PFSK-1 (cell line): Measurements from ENCODE around the gene MICALL2.

Experiments used
- FOXP2 ChIP-seq: optimal IDR thresholded peaks from 2 replicates; pipeline ENCODE3; 2011; ENCODE audit warnings: borderline replicate concordance, control low read depth, inconsistent platforms; ENCODE audit not compliant: insufficient read depth; ENCODE audit errors: extremely low read length, extremely low read depth
- POLR2AphosphoS5 ChIP-seq: IDR thresholded peaks from 2 replicates; pipeline ENCODE4 v1.6.1; 2012; ENCODE audit warnings: low read depth, mild to moderate bottlenecking, control low read depth, low read length, moderate library complexity
- SIN3A ChIP-seq: IDR thresholded peaks from 2 replicates; pipeline ENCODE4 v1.6.1; 2012; ENCODE audit warnings: mild to moderate bottlenecking, low read length, moderate library complexity, borderline replicate concordance; ENCODE audit not compliant: insufficient read depth
- TAF1 ChIP-seq: IDR thresholded peaks from 2 replicates; pipeline ENCODE4 v1.6.1; 2012; ENCODE audit warnings: low read length, control low read depth, borderline replicate concordance; ENCODE audit not compliant: insufficient read depth
- TF ChIP-seq, protein P1 (sequence below), 2 experiments: IDR thresholded peaks; 2 replicates each; pipeline versions ENCODE4 v1.6.1 to v1.8.0; 2011 to 2012; ENCODE audit warnings: low read depth in 2 of 2, low read length in 2 of 2, control low read depth in 1 of 2, inconsistent platforms in 1 of 2, mild to moderate bottlenecking in 1 of 2, moderate library complexity in 1 of 2; ENCODE audit not compliant: insufficient read depth in 1 of 2

Gene MICALL2

GRCh38 chr7:1468643-1469298, 9.5 kb upstream of the MICALL2 start:
- TF ChIP-seq TAF1 (no peak), SIN3A (no peak)

- TF ChIP-seq FOXP2 = no peak
- no peak for TF ChIP-seq TAF1
- TF ChIP-seq POLR2AphosphoS5 = no peak
- TF ChIP-seq, protein P1, sequence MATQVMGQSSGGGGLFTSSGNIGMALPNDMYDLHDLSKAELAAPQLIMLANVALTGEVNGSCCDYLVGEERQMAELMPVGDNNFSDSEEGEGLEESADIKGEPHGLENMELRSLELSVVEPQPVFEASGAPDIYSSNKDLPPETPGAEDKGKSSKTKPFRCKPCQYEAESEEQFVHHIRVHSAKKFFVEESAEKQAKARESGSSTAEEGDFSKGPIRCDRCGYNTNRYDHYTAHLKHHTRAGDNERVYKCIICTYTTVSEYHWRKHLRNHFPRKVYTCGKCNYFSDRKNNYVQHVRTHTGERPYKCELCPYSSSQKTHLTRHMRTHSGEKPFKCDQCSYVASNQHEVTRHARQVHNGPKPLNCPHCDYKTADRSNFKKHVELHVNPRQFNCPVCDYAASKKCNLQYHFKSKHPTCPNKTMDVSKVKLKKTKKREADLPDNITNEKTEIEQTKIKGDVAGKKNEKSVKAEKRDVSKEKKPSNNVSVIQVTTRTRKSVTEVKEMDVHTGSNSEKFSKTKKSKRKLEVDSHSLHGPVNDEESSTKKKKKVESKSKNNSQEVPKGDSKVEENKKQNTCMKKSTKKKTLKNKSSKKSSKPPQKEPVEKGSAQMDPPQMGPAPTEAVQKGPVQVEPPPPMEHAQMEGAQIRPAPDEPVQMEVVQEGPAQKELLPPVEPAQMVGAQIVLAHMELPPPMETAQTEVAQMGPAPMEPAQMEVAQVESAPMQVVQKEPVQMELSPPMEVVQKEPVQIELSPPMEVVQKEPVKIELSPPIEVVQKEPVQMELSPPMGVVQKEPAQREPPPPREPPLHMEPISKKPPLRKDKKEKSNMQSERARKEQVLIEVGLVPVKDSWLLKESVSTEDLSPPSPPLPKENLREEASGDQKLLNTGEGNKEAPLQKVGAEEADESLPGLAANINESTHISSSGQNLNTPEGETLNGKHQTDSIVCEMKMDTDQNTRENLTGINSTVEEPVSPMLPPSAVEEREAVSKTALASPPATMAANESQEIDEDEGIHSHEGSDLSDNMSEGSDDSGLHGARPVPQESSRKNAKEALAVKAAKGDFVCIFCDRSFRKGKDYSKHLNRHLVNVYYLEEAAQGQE (IDR thresholded peaks at IDR 0.05; ENCODE audit: insufficient read depth in 1 of 2, low read depth in 2 of 2, low read length in 2 of 2) = no peak
- no peak for TF ChIP-seq SIN3A
These were observed 8.9 kb upstream of the MICALL2 start for GRCh38 chr7:1468203-1468602.

DNA sequence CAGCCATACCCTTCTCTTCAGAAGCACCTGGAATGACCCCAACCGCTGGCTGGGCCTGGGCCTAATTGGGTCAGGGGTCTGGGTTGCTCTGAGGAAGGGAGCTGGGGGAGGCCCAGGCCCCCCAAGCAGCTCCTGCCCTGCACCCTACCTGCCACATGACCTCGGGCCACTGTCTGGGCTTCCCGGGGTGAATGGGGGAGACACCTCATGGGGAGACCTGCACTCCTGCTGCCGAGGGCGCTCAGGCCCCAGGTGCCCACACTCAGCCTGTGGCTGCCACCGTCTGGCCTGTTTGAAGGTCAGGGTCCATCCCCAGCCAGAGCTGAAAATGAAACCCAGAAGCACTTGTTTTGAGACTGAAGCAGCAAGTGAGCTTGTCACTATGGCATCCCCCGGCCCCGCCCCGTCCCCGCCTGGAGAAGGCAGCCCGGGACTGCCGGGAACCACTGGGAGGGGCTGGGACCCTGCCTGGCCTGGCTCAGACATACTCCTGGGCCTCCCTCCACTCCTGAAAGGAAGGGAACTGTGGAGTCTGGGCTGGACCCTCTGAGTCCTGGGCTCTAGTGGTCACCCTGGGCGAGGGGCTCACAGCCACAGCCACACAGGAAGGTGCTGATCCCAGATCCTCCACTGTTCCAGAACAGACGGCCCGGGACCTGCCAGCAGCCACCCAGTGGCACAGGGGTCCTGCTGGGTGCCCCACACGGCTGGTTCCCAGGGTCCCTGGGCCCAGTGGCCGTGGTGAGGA, 7.4 kb upstream of the MICALL2 start:
- TF ChIP-seq FOXP2 = no peak
- TF ChIP-seq TAF1 = no peak
- no peak for TF ChIP-seq SIN3A
- TF ChIP-seq, protein P1 (IDR thresholded peaks at IDR 0.05; ENCODE audit: insufficient read depth in 1 of 2, low read depth in 2 of 2, low read length in 2 of 2) = no peak
- TF ChIP-seq POLR2AphosphoS5 = no peak

- TF ChIP-seq FOXP2 (no peak), SIN3A (no peak), TAF1 (no peak), POLR2AphosphoS5 (no peak)
- TF ChIP-seq, protein P1 (IDR thresholded peaks at IDR 0.05; ENCODE audit: insufficient read depth in 1 of 2, low read depth in 2 of 2, low read length in 2 of 2) = no peak
These were observed 5.4 kb upstream of the MICALL2 start for GRCh38 chr7:1464694-1465093.

DNA sequence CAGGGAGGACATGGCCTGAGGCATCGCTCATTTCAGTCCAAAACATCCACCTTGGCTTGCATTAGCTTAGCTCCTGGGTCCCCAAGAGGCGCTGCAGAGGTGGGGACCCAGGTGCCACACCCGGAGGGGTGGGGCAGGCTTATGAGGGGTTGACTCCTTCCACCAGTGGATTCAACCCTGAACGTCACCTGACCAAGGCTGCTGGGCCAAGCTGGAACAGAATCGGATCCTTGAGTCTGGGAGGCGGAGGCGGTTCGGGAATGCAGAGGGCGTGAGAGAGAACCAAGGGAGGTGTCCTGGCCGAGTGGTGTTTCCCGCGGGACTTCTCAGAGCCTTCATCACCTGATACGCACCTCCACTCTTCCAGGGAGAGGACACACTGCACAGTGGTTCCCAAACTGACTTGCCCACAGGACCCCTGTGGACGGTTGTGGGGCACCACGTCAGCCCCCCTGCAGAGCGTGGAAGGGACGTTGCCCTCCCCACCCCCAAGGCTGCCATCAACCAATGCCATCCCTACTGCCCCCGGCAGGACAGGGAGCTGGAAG, 4.5 kb upstream of the MICALL2 start:
- TF ChIP-seq POLR2AphosphoS5 (peak; percentile 17; the same call in 1 of the 2 replicates), FOXP2 (no peak)
